K562 (cell line): Measurements from ENCODE around the gene FARP1. TPM values are rescaled to one million over a fixed set of nuclear protein-coding genes. Genes with fewer than 3 reads are reported as not detected.

ENCODE experiments used
- ATAC-seq: fragments of 200-7000 bp; cut with Tn5 transposase; 3 replicates; pipeline ENCODE4 v1.9.1; 2020; ENCODE audit warnings: moderate library complexity
- BruUV-seq: library from RNA; stranded (reverse); fragments of 400-500 nt; replicated peaks from 2 replicates; lab custom pipeline; 2021; lab: Mats Ljungman, UMichigan
- CTCF ChIA-PET: fragments of 300-600 bp; formaldehyde crosslinking; extraction: SDS; loops from one replicate; lab custom pipeline; 2021; ENCODE audit warnings: low intra/inter-chr PET ratio; lab: Yijun Ruan, JAX
- POLR2A ChIA-PET: fragments of 300-600, 350-650 bp; sonication (Branson Sonifier 250); formaldehyde crosslinking; extraction: SDS; loops from one replicate; lab custom pipeline; 2021; ENCODE audit warnings: antibody characterized with exemption, inconsistent platforms; lab: Yijun Ruan, JAX
- DNase-seq, 4 experiments: peaks; one replicate each; pipeline versions ENCODE4 v3.0.0 to v3.0.0-alpha.2; 2011 to 2018; ENCODE audit warnings: low spot score in 3 of 4, mixed read lengths in 3 of 4; ENCODE audit errors: extremely low read depth in 1 of 4
- FAIRE-seq: peaks from 2 replicates; lab custom pipeline; 2011; peaks lifted over from hg19 to GRCh38; lab: Jason Lieb, UNC
- H2AFZ ChIP-seq: 2 replicates; pipeline ENCODE4 v1.6.0; 2011; ENCODE audit warnings: low read depth, low read length, control low read depth, inconsistent platforms
- H3K27ac ChIP-seq: fragments of 200-600 bp; 3 replicates; pipeline ENCODE4 v1.8.0; 2011; ENCODE audit warnings: low read depth, mild to moderate bottlenecking, control low read depth, inconsistent platforms, low read length, moderate library complexity, mixed read lengths; ENCODE audit errors: extremely low read depth
- H3K27me3 ChIP-seq, 2 experiments: fragments of 300-600 bp in 1 of 2; 2 replicates in 1 of 2; 3 replicates in 1 of 2; pipeline versions ENCODE4 v1.6.0 to v1.8.0; 2011; ENCODE audit warnings: inconsistent platforms in 2 of 2, low read length in 2 of 2, mild to moderate bottlenecking in 1 of 2, mixed read lengths in 1 of 2, moderate library complexity in 1 of 2; ENCODE audit not compliant: control insufficient read depth in 2 of 2, insufficient read depth in 2 of 2
- H3K36me3 ChIP-seq: fragments of 300-600 bp; 3 replicates; pipeline ENCODE4 v1.8.0; 2011; ENCODE audit warnings: mild to moderate bottlenecking, low read length, inconsistent platforms; ENCODE audit not compliant: control insufficient read depth, insufficient read depth
- H3K4me1 ChIP-seq, 2 experiments: fragments of 200-600 bp in 1 of 2; replicated peaks in 1 of 2; 2 replicates in 1 of 2; 3 replicates in 1 of 2; pipeline versions ENCODE4 v1.5.1 to v1.8.0; 2011; ENCODE audit warnings: inconsistent platforms in 2 of 2, low read length in 2 of 2, mild to moderate bottlenecking in 1 of 2, mixed read lengths in 1 of 2, moderate library complexity in 1 of 2; ENCODE audit not compliant: control insufficient read depth in 2 of 2, insufficient read depth in 2 of 2
- H3K4me2 ChIP-seq: 2 replicates; pipeline ENCODE4 v1.6.1; 2011; ENCODE audit warnings: low read length, control low read depth, inconsistent platforms, mixed read lengths; ENCODE audit not compliant: insufficient read depth
- H3K4me3 ChIP-seq: fragments of 200-600 bp; sonication (generic), shearing (Covaris generic); 2 replicates; pipeline ENCODE4 v1.5.1; 2016; ENCODE audit warnings: control low read depth, inconsistent platforms
- H3K79me2 ChIP-seq: fragments of 200-600 bp; 3 replicates; pipeline ENCODE4 v1.8.0; 2011; ENCODE audit warnings: low read length, inconsistent platforms; ENCODE audit not compliant: control insufficient read depth, insufficient read depth
- H3K9ac ChIP-seq, 2 experiments: 2 replicates each; pipeline versions ENCODE4 v1.6.0 to v1.6.1; 2011; ENCODE audit warnings: low read depth in 2 of 2, low read length in 2 of 2, control low read depth in 1 of 2, inconsistent platforms in 1 of 2, mild to moderate bottlenecking in 1 of 2, mixed read lengths in 1 of 2; ENCODE audit not compliant: insufficient read depth in 1 of 2
- H3K9me1 ChIP-seq: one replicate; pipeline ENCODE4 v1.6.0; 2011; ENCODE audit warnings: inconsistent platforms, mild to moderate bottlenecking, low read length, moderate library complexity; ENCODE audit not compliant: control insufficient read depth, insufficient read depth
- H3K9me3 ChIP-seq: replicated peaks from 2 replicates; pipeline ENCODE4 v1.5.1; 2011; ENCODE audit warnings: low read depth, low read length, inconsistent platforms; ENCODE audit not compliant: control insufficient read depth, insufficient read depth
- H4K20me1 ChIP-seq: replicated peaks from 2 replicates; pipeline ENCODE4 v1.6.1; 2011; ENCODE audit warnings: low read length, inconsistent platforms, mixed read lengths; ENCODE audit not compliant: control insufficient read depth, insufficient read depth
- GATA2 ChIP-seq: sonication (generic); formaldehyde crosslinking; IDR thresholded peaks from 2 replicates; pipeline ENCODE4 v1.4.0; 2020; ENCODE audit warnings: mild to moderate bottlenecking, missing genetic modification reagents
- GTF2A2 ChIP-seq: IDR thresholded peaks from 2 replicates; pipeline ENCODE4 v1.6.1; 2016; ENCODE audit warnings: mild to moderate bottlenecking, missing genetic modification characterization, missing compliant biosample characterization
- HDAC2 ChIP-seq: fragments of 450-650 bp; IDR thresholded peaks from 2 replicates; pipeline ENCODE4 v1.6.1; 2016; ENCODE audit warnings: mild to moderate bottlenecking
- JUN ChIP-seq, 2 experiments: sonication (generic) in 1 of 2; formaldehyde crosslinking in 1 of 2; IDR thresholded peaks; 2 replicates each; pipeline versions ENCODE4 v1.6.1 to v1.8.0; 2012 to 2022; ENCODE audit warnings: borderline replicate concordance in 2 of 2, mild to moderate bottlenecking in 2 of 2, improper control_type of control experiment in 1 of 2, low read depth in 1 of 2, low read length in 1 of 2, missing genetic modification reagents in 1 of 2
- MAFK ChIP-seq: IDR thresholded peaks from 2 replicates; pipeline ENCODE4 v1.6.1; 2011; ENCODE audit warnings: low read length, improper control_type of control experiment
- POLR2AphosphoS2 ChIP-seq: IDR thresholded peaks from 2 replicates; pipeline ENCODE4 v1.6.1; 2012; ENCODE audit warnings: low read length, improper control_type of control experiment
- SMAD3 ChIP-seq: fragments of 450-650 bp; formaldehyde crosslinking; conservative IDR thresholded peaks from 2 replicates; pipeline ENCODE4 v1.4.0; 2020; ENCODE audit warnings: mild to moderate bottlenecking
- SNRNP70 ChIP-seq: fragments of 200-400 bp; formaldehyde crosslinking; optimal IDR thresholded peaks from 2 replicates; pipeline ENCODE3; 2017; ENCODE audit warnings: low read depth, low read length
- ZNF143 ChIP-seq: sonication (generic); formaldehyde crosslinking; IDR thresholded peaks from 2 replicates; pipeline ENCODE4 v1.9.0; 2022; ENCODE audit warnings: mild to moderate bottlenecking, missing genetic modification reagents
- ZNF561 ChIP-seq: fragments of 450-650 bp; formaldehyde crosslinking; conservative IDR thresholded peaks from 2 replicates; pipeline ENCODE4 v1.4.0; 2020; ENCODE audit warnings: mild to moderate bottlenecking, moderate library complexity
- WGBS: fragments of 100-300 bp; shearing (Covaris generic); methylation state at CpG from one replicate; pipeline ENCODE4 v1.1.6; 2016; ENCODE audit warnings: low coverage, mixed read lengths; ENCODE audit not compliant: insufficient coverage; ENCODE audit errors: missing lambda C conversion rate; 5-methylcytosine and 5-hydroxymethylcytosine counted together
- in situ Hi-C: fragments of 300-500 bp; cut with MboI; formaldehyde crosslinking; loops from 4 replicates; pipeline ENCODE4 v1.15.0; 2018; ENCODE audit warnings: inconsistent platforms, mixed read lengths
- intact Hi-C: fragments of 100-400 bp; cut with micrococcal nuclease; formaldehyde crosslinking; loops from 2 replicates; pipeline ENCODE4 v1.14.2; 2022
- polyA plus RNA-seq, 8 experiments: library from polyadenylated mRNA; depleted of rRNA in 4 of 8; stranded (reverse) in 5 of 8; unstranded in 3 of 8; fragments of >200 nt; fragmentation: Nextera tagmentation in 2 of 8; fragmentation: Illumina TruSeq in 1 of 8; extraction: Ambion mirVana in 2 of 8; extraction: Trizol in 1 of 8; gene quantifications; 2 replicates each; pipeline versions ENCODE4 v1.2.1 to v1.2.3, GENCODE V29; 2011 to 2014; ENCODE audit warnings: inconsistent platforms in 1 of 8, missing spikeins in 1 of 8
- total RNA-seq, 7 experiments: library from RNA; depleted of rRNA in 6 of 7; stranded (reverse); fragments of >200 nt in 6 of 7; fragmentation: Illumina TruSeq in 2 of 7; extraction: Trizol in 2 of 7; gene quantifications; 2 replicates each; pipeline versions ENCODE4 v1.2.1 to v1.2.3, GENCODE V29; 2011 to 2021; ENCODE audit warnings: low replicate concordance in 1 of 7
- TF ChIP-seq, protein P1 (sequence below): fragments of 450-650 bp; IDR thresholded peaks from 2 replicates; pipeline ENCODE4 v1.6.1; 2016; ENCODE audit warnings: low read depth

Gene FARP1
- total and polyA plus RNA-seq, 9 of the 15 experiments (the other 6 are each of a cell fraction or from before 2014, with no cell fraction given), result 0.03 to 0.29 (median 0.05) TPM; not detected in 3

DNA sequence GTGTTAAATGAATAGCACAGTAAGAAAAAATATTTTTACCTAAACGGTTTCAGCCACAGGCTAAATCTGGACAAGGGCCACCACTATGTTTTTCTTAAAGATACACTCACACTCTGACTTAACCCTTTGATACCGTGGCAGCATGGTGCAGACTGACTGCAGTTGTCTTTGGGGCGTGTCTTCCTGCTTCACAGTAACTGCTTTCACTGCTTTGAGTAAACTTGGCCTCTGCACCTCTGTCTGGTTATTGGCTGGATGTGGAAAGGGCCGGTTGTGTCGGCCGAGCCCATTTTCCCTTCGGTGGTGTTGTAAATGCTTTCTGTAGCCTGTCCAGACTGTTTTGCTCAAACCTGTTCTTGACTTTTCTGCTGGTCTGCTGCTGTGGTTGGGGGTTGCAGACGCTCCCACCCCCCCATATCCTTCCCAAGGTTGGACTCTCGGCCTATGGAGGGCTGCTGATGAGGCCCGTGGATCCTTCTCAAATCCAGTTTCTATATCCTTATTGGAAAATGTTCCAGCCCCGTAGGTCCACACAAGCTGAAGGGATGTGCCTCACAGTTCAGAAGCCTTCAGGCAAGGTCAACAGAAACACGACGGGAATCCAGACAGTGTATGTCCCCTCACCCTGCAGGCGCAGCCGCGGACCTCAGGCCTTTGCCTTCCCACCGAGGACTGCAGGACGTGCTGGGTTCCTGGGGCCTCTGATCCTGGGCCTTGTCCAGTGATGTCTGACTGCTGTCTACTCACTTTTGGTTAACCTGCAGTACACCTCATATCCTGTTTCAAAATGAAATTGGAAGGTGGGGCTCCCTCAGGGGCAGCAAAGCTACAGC, 124.4 kb downstream of the FARP1 start:
- Histone ChIP-seq H3K4me3 (no peak overlapping the region), H3K27me3 (peaks cover 0 to 28% of the 10 kb centered on the region in 2 experiments; a peak in 4 of 5 replicates), H3K9me1 (no peaks in the 10 kb centered on the region), H2AFZ (no peak overlapping the region), H3K4me1 (no peaks in the 10 kb centered on the region), H3K9ac (no peak overlapping the region), H4K20me1 (no peaks in the 10 kb centered on the region), H3K36me3 (no peaks in the 10 kb centered on the region), H3K4me2 (no peak overlapping the region), H3K27ac (no peak overlapping the region), H3K9me3 (no peaks in the 10 kb centered on the region), H3K79me2 (no peaks in the 10 kb centered on the region)
- FAIRE-seq, result no peak
- POLR2A ChIA-PET, result no interaction called here
- TF ChIP-seq GATA2 (CRISPR knock-in tag) (no peak), JUN (IDR thresholded peaks at IDR 0.05; ENCODE audit: borderline replicate concordance, low read depth, low read length) (no peak), JUN (CRISPR knock-in tag; IDR thresholded peaks at IDR 0.05; ENCODE audit: borderline replicate concordance) (no peak), POLR2AphosphoS2 (no peak), SMAD3 (no peak), ZNF143 (CRISPR knock-in tag) (no peak), GTF2A2 (tag) (no peak), MAFK (no peak), SNRNP70 (no peak), ZNF561 (CRISPR knock-in tag) (no peak), HDAC2 (no peak)
- TF ChIP-seq, protein P1, sequence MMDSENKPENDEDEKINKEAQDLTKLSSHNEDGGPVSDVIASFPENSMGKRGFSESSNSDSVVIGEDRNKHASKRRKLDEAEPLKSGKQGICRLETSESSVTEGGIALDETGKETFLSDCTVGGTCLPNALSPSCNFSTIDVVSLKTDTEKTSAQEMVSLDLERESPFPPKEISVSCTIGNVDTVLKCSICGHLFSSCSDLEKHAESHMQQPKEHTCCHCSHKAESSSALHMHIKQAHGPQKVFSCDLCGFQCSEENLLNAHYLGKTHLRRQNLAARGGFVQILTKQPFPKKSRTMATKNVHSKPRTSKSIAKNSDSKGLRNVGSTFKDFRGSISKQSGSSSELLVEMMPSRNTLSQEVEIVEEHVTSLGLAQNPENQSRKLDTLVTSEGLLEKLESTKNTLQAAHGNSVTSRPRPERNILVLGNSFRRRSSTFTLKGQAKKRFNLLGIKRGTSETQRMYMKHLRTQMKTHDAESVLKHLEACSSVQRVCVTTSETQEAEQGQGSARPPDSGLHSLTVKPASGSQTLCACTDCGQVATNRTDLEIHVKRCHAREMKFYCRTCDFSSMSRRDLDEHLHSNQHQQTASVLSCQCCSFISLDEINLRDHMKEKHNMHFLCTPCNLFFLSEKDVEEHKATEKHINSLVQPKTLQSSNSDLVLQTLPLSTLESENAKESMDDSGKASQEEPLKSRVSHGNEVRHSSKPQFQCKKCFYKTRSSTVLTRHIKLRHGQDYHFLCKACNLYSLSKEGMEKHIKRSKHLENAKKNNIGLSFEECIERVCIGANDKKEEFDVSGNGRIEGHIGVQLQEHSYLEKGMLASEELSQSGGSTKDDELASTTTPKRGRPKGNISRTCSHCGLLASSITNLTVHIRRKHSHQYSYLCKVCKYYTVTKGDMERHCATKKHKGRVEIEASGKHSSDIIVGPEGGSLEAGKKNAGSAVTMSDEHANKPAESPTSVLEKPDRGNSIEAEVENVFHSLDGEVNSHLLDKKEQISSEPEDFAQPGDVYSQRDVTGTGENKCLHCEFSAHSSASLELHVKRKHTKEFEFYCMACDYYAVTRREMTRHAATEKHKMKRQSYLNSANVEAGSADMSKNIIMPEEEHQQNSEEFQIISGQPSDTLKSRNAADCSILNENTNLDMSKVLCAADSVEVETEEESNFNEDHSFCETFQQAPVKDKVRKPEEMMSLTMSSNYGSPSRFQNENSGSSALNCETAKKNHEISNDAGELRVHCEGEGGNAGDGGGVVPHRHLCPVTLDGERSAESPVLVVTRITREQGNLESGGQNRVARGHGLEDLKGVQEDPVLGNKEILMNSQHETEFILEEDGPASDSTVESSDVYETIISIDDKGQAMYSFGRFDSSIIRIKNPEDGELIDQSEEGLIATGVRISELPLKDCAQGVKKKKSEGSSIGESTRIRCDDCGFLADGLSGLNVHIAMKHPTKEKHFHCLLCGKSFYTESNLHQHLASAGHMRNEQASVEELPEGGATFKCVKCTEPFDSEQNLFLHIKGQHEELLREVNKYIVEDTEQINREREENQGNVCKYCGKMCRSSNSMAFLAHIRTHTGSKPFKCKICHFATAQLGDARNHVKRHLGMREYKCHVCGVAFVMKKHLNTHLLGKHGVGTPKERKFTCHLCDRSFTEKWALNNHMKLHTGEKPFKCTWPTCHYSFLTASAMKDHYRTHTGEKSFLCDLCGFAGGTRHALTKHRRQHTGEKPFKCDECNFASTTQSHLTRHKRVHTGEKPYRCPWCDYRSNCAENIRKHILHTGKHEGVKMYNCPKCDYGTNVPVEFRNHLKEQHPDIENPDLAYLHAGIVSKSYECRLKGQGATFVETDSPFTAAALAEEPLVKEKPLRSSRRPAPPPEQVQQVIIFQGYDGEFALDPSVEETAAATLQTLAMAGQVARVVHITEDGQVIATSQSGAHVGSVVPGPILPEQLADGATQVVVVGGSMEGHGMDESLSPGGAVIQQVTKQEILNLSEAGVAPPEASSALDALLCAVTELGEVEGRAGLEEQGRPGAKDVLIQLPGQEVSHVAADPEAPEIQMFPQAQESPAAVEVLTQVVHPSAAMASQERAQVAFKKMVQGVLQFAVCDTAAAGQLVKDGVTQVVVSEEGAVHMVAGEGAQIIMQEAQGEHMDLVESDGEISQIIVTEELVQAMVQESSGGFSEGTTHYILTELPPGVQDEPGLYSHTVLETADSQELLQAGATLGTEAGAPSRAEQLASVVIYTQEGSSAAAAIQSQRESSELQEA, result no peak
- in situ Hi-C loops (no loop called here), intact Hi-C loops (no loop called here)
- ATAC-seq, result no peak
- CTCF ChIA-PET, result interaction anchor here (0.7 kb wide), 1 partner anchor 1649 kb away, joined by 4 read pairs; no protein-coding TSS in a partner anchor
- WGBS, result 2% methylated on average over 18 of the region's 18 CpGs
- no TSS peak for BruUV-seq
- DNase-seq, result no peak
